Thoracic aorta (tissue), 2 donors: ENCODE results near the gene KAZN. TPM values are rescaled to one million over a fixed set of nuclear protein-coding genes. Genes with fewer than 3 reads are reported as not detected.

Experiments used
- ATAC-seq: fragments of 150-250 bp; one replicate; pipeline ENCODE4 v1.8.0; 2017; ENCODE audit warnings: low read depth; ENCODE audit not compliant: insufficient number of reproducible peaks, low FRiP score
- DNase-seq: peaks from one replicate; pipeline ENCODE4 v3.0.0-alpha.2; 2020; ENCODE audit warnings: low spot score
- H3K27ac ChIP-seq, 2 donors: fragments of 200-600 bp; sonication (generic); 1 replicate in 1 of 2; 2 replicates in 1 of 2; pipeline ENCODE4 v1.5.1; 2016; ENCODE audit warnings: mild to moderate bottlenecking in 2 of 2, moderate library complexity in 2 of 2
- H3K27me3 ChIP-seq: fragments of 200-600 bp; sonication (generic); replicated peaks from 2 replicates; pipeline ENCODE4 v1.6.0; 2016; ENCODE audit warnings: mild to moderate bottlenecking; ENCODE audit not compliant: insufficient read depth
- H3K36me3 ChIP-seq: fragments of 200-600 bp; sonication (generic); one replicate; pipeline ENCODE4 v1.5.1; 2016
- H3K4me1 ChIP-seq, 2 donors: fragments of 200-600 bp; sonication (generic); 1 replicate in 1 of 2; 2 replicates in 1 of 2; pipeline versions ENCODE4 v1.5.1 to v1.6.0; 2016; ENCODE audit warnings: low read depth in 2 of 2, mild to moderate bottlenecking in 1 of 2; ENCODE audit not compliant: control insufficient read depth in 1 of 2
- H3K4me3 ChIP-seq: fragments of 200-600 bp; sonication (generic); 2 replicates; pipeline ENCODE4 v1.5.1; 2016; ENCODE audit warnings: mild to moderate bottlenecking
- H3K9me3 ChIP-seq: fragments of 200-600 bp; sonication (generic); 2 replicates; pipeline ENCODE4 v1.5.1; 2016
- total RNA-seq, 2 donors: library from RNA; depleted of rRNA; stranded (reverse); fragments of >200 nt; gene quantifications; one replicate each; pipeline versions ENCODE4 v1.1.0 to v1.2.3, GENCODE V29; 2016
- TF ChIP-seq, protein P1 (sequence below): fragments of 200-600 bp; sonication (generic); IDR thresholded peaks from one replicate; pipeline ENCODE4 v1.5.1; 2019; ENCODE audit warnings: antibody characterized with exemption

Gene KAZN
- total RNA-seq, 2 donors from 2014 or later, result 17.4 to 30.3 TPM

DNA sequence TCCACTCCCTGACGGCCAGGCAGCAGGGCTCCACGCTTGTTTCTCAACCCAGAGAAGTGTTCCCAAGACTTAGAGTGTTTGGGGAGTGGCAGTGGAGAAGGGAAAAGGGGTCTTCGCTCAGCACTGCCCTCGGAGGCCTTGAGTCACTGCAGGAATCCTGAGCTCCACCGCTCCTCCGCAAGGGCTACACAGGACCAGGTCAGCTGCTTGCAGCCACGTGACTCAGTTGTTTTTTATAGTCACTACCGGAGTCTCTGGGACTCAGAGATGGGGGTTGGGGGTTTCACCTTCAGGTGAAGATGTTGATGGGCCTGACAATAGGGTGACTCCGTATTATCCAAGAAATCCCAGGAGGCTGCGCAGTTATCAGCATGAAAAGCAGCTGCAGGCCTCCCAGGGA is 478.9 kb downstream of the KAZN start:
- ATAC-seq (no peak), DNase-seq (no peak)
- TF ChIP-seq, protein P1, sequence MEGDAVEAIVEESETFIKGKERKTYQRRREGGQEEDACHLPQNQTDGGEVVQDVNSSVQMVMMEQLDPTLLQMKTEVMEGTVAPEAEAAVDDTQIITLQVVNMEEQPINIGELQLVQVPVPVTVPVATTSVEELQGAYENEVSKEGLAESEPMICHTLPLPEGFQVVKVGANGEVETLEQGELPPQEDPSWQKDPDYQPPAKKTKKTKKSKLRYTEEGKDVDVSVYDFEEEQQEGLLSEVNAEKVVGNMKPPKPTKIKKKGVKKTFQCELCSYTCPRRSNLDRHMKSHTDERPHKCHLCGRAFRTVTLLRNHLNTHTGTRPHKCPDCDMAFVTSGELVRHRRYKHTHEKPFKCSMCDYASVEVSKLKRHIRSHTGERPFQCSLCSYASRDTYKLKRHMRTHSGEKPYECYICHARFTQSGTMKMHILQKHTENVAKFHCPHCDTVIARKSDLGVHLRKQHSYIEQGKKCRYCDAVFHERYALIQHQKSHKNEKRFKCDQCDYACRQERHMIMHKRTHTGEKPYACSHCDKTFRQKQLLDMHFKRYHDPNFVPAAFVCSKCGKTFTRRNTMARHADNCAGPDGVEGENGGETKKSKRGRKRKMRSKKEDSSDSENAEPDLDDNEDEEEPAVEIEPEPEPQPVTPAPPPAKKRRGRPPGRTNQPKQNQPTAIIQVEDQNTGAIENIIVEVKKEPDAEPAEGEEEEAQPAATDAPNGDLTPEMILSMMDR, result no peak
- Histone ChIP-seq H3K9me3 (no peaks in the 10 kb centered on the region), H3K36me3 (no peaks in the 10 kb centered on the region), H3K4me3 (no peak overlapping the region), H3K27ac (no peak overlapping the region), H3K4me1 (no peaks in the 10 kb centered on the region), H3K27me3 (no peaks in the 10 kb centered on the region)

DNA sequence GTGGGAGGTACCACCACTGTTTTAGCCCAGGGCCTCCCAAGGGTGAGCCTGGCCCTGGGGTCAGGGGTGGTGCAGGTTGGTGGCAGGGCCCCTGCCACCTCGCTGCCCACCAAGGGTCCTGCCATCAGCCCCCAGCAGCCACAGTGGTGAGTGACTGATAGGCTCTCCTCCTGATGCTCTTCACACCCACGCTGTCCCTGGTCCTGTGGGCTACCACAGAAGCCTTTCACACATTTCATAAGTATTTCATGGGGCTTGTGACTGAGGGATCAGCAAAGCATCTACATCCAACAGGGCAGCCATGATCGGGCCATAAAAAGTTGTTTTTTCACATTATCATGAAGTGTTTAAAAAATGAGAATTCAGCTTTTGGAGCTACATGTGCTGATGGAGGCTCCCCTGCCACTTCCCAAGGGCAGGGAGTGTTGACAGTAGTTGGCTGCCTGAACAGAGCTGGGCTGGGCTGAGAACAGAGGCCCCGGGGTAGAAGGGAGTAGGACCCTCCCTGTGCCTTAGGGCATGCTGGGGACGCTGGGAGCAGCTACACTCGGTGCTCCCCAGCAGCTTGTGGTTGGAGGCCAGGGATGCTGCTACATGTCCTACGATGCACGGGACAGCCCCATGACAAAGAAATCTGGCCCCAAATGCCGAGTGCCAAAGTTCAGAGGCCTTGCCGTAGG is 482.0 kb downstream of the KAZN start:
- Histone ChIP-seq H3K9me3 (no peaks in the 10 kb centered on the region), H3K27me3 (no peaks in the 10 kb centered on the region), H3K4me3 (no peak overlapping the region), H3K36me3 (no peaks in the 10 kb centered on the region), H3K27ac (no peak overlapping the region), H3K4me1 (no peaks in the 10 kb centered on the region)
- DNase-seq (no peak), ATAC-seq (no peak)
- TF ChIP-seq, protein P1, result no peak

DNA sequence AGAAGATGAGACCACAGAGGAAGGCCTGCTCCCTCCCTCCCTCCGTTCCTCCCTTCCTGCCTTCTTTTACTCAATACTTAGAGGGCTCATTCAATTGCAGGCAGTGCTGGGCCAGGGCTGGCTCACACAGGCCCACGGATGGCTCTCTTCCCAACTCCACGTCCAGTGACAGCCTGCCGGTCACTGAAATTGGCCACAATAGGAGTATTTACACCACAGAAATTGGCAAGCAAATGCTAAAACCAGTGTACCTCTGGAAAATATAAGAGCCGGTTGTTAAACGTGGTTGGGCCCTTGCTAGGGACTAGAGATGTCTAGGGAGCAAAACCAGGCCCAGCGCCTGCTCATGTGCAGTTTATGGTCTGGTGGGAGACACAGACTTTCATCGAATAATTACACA is 482.6 kb downstream of the KAZN start:
- ATAC-seq (no peak), DNase-seq (no peak)
- Histone ChIP-seq H3K27me3 (no peaks in the 10 kb centered on the region), H3K27ac (no peak overlapping the region), H3K4me3 (no peak overlapping the region), H3K9me3 (no peaks in the 10 kb centered on the region), H3K36me3 (no peaks in the 10 kb centered on the region), H3K4me1 (no peaks in the 10 kb centered on the region)
- TF ChIP-seq, protein P1, result no peak

- ATAC-seq (no peak), DNase-seq (no peak)
- Histone ChIP-seq H3K27ac (no peak overlapping the region), H3K36me3 (no peaks in the 10 kb centered on the region), H3K4me3 (no peak overlapping the region), H3K4me1 (no peaks in the 10 kb centered on the region), H3K27me3 (no peaks in the 10 kb centered on the region), H3K9me3 (no peaks in the 10 kb centered on the region)
- TF ChIP-seq, protein P1, result no peak
Observed at GRCh38 chr1:15083578-15083977, 485.1 kb downstream of the KAZN start.

DNA sequence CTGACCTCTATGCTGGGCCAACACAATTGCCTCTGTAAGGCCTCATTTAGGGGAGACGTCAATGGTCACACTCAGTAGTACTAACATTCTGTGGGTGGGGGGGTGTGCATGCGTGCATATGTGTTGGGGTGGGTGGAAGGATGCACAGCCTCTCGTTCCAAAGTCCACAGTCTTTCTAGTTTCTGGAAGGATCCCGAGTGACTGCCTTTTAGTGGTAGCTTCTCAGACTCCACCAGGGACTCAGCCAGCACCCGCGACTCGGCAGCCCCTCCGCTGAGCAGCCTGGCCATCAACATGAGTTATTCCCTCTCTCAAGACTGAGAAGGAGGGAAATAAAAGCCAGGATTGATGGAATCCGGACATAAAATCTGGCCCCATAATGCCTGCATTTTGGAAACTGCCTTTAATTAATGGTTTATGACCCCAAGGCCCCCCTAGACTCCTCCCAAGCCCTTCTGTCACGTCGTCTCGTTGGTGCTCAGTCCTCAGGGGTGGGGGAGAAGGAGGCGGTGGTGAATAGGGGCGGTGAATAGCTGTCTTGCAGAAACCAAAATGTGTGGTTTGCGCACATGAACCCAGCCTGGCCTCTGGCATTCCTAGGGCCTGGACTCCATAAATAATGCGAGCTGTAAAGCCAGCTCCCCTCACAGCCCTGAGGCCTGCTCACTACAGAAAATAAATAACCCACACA is 489.9 kb downstream of the KAZN start:
- H3K27ac ChIP-seq, result no peak overlapping the region
- no peak for ATAC-seq
- DNase-seq, result no peak

More for the DNA sequence above, 489.9 kb downstream of the KAZN start:
- no peaks in the 10 kb centered on the region for H3K27me3 ChIP-seq
- TF ChIP-seq, protein P1, result no peak
- H3K4me3 ChIP-seq, result no peak overlapping the region
- H3K4me1 ChIP-seq, result no peaks in the 10 kb centered on the region
- no peaks in the 10 kb centered on the region for H3K9me3 ChIP-seq
- H3K36me3 ChIP-seq, result no peaks in the 10 kb centered on the region
